GM23248 (cell line): ENCODE data around the gene IFFO2. TPM values are rescaled to one million over a fixed set of nuclear protein-coding genes. Genes with fewer than 3 reads are reported as not detected.

ENCODE experiments used
- DNase-seq: peaks from one replicate; pipeline ENCODE4 v3.0.0-alpha.2; 2015
- H2AFZ ChIP-seq: fragments of 200-600 bp; sonication (generic); 2 replicates; pipeline ENCODE4 v1.6.1; 2016; ENCODE audit warnings: antibody characterized with exemption
- H3F3A ChIP-seq: fragments of 200-600 bp; sonication (generic); 2 replicates; pipeline ENCODE4 v1.6.1; 2016; ENCODE audit warnings: mild to moderate bottlenecking, antibody characterized with exemption, mixed run types; ENCODE audit not compliant: insufficient read depth
- H3K27ac ChIP-seq: fragments of 200-600 bp; sonication (generic); 2 replicates; pipeline ENCODE4 v1.5.1; 2016; ENCODE audit warnings: mild to moderate bottlenecking
- H3K27me3 ChIP-seq: fragments of 200-600 bp; sonication (generic); replicated peaks from 2 replicates; pipeline ENCODE4 v1.6.1; 2016; ENCODE audit warnings: mild to moderate bottlenecking; ENCODE audit not compliant: insufficient read depth
- H3K36me3 ChIP-seq: fragments of 200-600 bp; sonication (generic); 2 replicates; pipeline ENCODE4 v1.6.1; 2016; ENCODE audit warnings: low read depth, mild to moderate bottlenecking
- H3K4me1 ChIP-seq: fragments of 200-600 bp; sonication (generic); 2 replicates; pipeline ENCODE4 v1.6.1; 2016; ENCODE audit warnings: mild to moderate bottlenecking; ENCODE audit not compliant: insufficient read depth
- H3K4me2 ChIP-seq: fragments of 200-600 bp; sonication (generic); one replicate; pipeline ENCODE4 v1.6.1; 2016; ENCODE audit warnings: mild to moderate bottlenecking; ENCODE audit not compliant: unreplicated experiment
- H3K4me3 ChIP-seq: fragments of 200-600 bp; sonication (generic); 2 replicates; pipeline ENCODE4 v1.5.1; 2016; ENCODE audit warnings: mild to moderate bottlenecking
- H3K79me2 ChIP-seq: fragments of 200-600 bp; sonication (generic); 2 replicates; pipeline ENCODE4 v1.6.1; 2016; ENCODE audit warnings: mild to moderate bottlenecking; ENCODE audit not compliant: insufficient read depth
- H3K9ac ChIP-seq: fragments of 200-600 bp; sonication (generic); 2 replicates; pipeline ENCODE4 v1.6.1; 2016; ENCODE audit warnings: mild to moderate bottlenecking
- H3K9me2 ChIP-seq: fragments of 200-600 bp; sonication (generic); 2 replicates; pipeline ENCODE4 v1.6.1; 2016; ENCODE audit warnings: mixed run types, mild to moderate bottlenecking, moderate library complexity; ENCODE audit not compliant: insufficient read depth
- H3K9me3 ChIP-seq: fragments of 200-600 bp; sonication (generic); one replicate; pipeline ENCODE4 v1.6.1; 2017; ENCODE audit warnings: low read depth
- H4K20me1 ChIP-seq: fragments of 200-600 bp; sonication (generic); 2 replicates; pipeline ENCODE4 v1.6.0; 2016; ENCODE audit not compliant: insufficient read depth
- EZH2 ChIP-seq: fragments of 200-600 bp; sonication (generic); IDR thresholded peaks from 2 replicates; pipeline ENCODE4 v1.6.1; 2018; ENCODE audit warnings: antibody characterized with exemption, mild to moderate bottlenecking; ENCODE audit not compliant: insufficient read depth, poor library complexity, severe bottlenecking
- EZH2phosphoT487 ChIP-seq: fragments of 200-600 bp; sonication (generic); IDR thresholded peaks from 2 replicates; pipeline ENCODE4 v1.6.1; 2018; ENCODE audit warnings: antibody characterized with exemption, moderate library complexity, mild to moderate bottlenecking, low read depth; ENCODE audit not compliant: insufficient read depth
- WGBS, 2 experiments: methylation state at CpG; one replicate each; pipeline ENCODE4 v1.1.6; 2015 to 2017; ENCODE audit warnings: low lambda C conversion rate in 2 of 2, low coverage in 1 of 2; ENCODE audit errors: missing lambda C conversion rate in 2 of 2; 5-methylcytosine and 5-hydroxymethylcytosine counted together
- in situ Hi-C: fragments of 300-500 bp; cut with MboI; formaldehyde crosslinking; loops from 2 replicates; pipeline ENCODE4 v1.15.0; 2020
- polyA plus RNA-seq: library from polyadenylated mRNA; unstranded; fragments of >200 nt; fragmentation: Nextera tagmentation; extraction: Ambion mirVana; gene quantifications from 2 replicates; pipeline ENCODE4 v1.2.1, GENCODE V29; 2016
- total RNA-seq: library from RNA; depleted of rRNA; stranded (reverse); fragments of >200 nt; shearing (Covaris generic); gene quantifications from 2 replicates; pipeline ENCODE4 v1.2.3, GENCODE V29; 2014

The IFFO2 gene
- total and polyA plus RNA-seq, 2 experiments from 2014 or later, result 0.60 to 12.8 TPM

- no peaks in the 10 kb centered on the region for H4K20me1 ChIP-seq
- H3K79me2 ChIP-seq, result no peaks in the 10 kb centered on the region
- in situ Hi-C loops, result no loop called here
- no peaks in the 10 kb centered on the region for H3K9me2 ChIP-seq
- peaks cover 9% of the 10 kb centered on the region for H3F3A ChIP-seq
- no peak for DNase-seq
- H2AFZ ChIP-seq, result no peak overlapping the region
- H3K36me3 ChIP-seq, result no peaks in the 10 kb centered on the region
- no peak overlapping the region for H3K4me3 ChIP-seq
- TF ChIP-seq EZH2 (no peak), EZH2phosphoT487 (no peak)
- H3K4me2 ChIP-seq, result no peak overlapping the region
- H3K4me1 ChIP-seq, result peaks cover 8% of the 10 kb centered on the region
- H3K9ac ChIP-seq, result no peak overlapping the region
- H3K9me3 ChIP-seq, result no peaks in the 10 kb centered on the region
- no peaks in the 10 kb centered on the region for H3K27me3 ChIP-seq
- 91 to 92% methylated on average over 7 of the region's 7 CpGs for WGBS, 2 experiments
- no peak overlapping the region for H3K27ac ChIP-seq
Observed at GRCh38 chr1:18970358-18970757, 13.9 kb upstream of the IFFO2 start.

- Histone ChIP-seq H3K27ac (no peak overlapping the region), H3K4me3 (no peak overlapping the region), H3K9me2 (no peaks in the 10 kb centered on the region), H3K27me3 (no peaks in the 10 kb centered on the region), H4K20me1 (no peaks in the 10 kb centered on the region), H3K36me3 (no peaks in the 10 kb centered on the region), H2AFZ (no peak overlapping the region), H3K4me2 (no peak overlapping the region), H3K4me1 (peaks cover 17% of the 10 kb centered on the region), H3K79me2 (no peaks in the 10 kb centered on the region), H3F3A (peaks cover 9% of the 10 kb centered on the region), H3K9me3 (no peaks in the 10 kb centered on the region), H3K9ac (no peak overlapping the region)
- in situ Hi-C loops, result no loop called here
- WGBS, 2 experiments, result 97 to 98% methylated on average over 2 of the region's 2 CpGs
- TF ChIP-seq EZH2 (no peak), EZH2phosphoT487 (no peak)
- no peak for DNase-seq
Observed at GRCh38 chr1:18967066-18967690, 10.7 kb upstream of the IFFO2 start.

GRCh38 chr1:18965206-18966173, 9.0 kb upstream of the IFFO2 start:
- H2AFZ ChIP-seq, result no peak overlapping the region
- H3K27ac ChIP-seq, result peak overlapping the region; percentile 44
- no peaks in the 10 kb centered on the region for H3K27me3 ChIP-seq
- H3K79me2 ChIP-seq, result no peaks in the 10 kb centered on the region
- H3K9me2 ChIP-seq, result no peaks in the 10 kb centered on the region
- H3K36me3 ChIP-seq, result no peaks in the 10 kb centered on the region
- peak overlapping the region; percentile 28; the same call in 1 of the 2 replicates for H3K9ac ChIP-seq
- no peak overlapping the region for H3K4me3 ChIP-seq
- TF ChIP-seq EZH2phosphoT487 (no peak), EZH2 (no peak)
- peaks cover 9% of the 10 kb centered on the region for H3F3A ChIP-seq
- in situ Hi-C loops, result no loop called here
- no peaks in the 10 kb centered on the region for H4K20me1 ChIP-seq
- WGBS, 2 experiments, result 48% methylated on average over 17 of the region's 17 CpGs
- H3K9me3 ChIP-seq, result no peaks in the 10 kb centered on the region
- H3K4me2 ChIP-seq, result peak overlapping the region; percentile 30
- DNase-seq, result peak; percentile 90
- H3K4me1 ChIP-seq, result peaks cover 17% of the 10 kb centered on the region

GRCh38 chr1:18963968-18964367, 7.5 kb upstream of the IFFO2 start:
- in situ Hi-C loops, result no loop called here
- Histone ChIP-seq H3K27me3 (no peaks in the 10 kb centered on the region), H4K20me1 (no peaks in the 10 kb centered on the region)

More at GRCh38 chr1:18963968-18964367, 7.5 kb upstream of the IFFO2 start:
- H3F3A ChIP-seq, result peaks cover 9% of the 10 kb centered on the region
- WGBS, 2 experiments, result 88 to 97% methylated on average over 4 of the region's 4 CpGs
- H3K4me1 ChIP-seq, result peaks cover 17% of the 10 kb centered on the region
- no peaks in the 10 kb centered on the region for H3K9me2 ChIP-seq
- H3K4me2 ChIP-seq, result no peak overlapping the region
- no peak overlapping the region for H2AFZ ChIP-seq
- H3K9ac ChIP-seq, result no peak overlapping the region
- no peak overlapping the region for H3K27ac ChIP-seq
- no peak for DNase-seq
- H3K9me3 ChIP-seq, result no peaks in the 10 kb centered on the region
- no peak overlapping the region for H3K4me3 ChIP-seq
- no peaks in the 10 kb centered on the region for H3K79me2 ChIP-seq
- no peaks in the 10 kb centered on the region for H3K36me3 ChIP-seq
- TF ChIP-seq EZH2 (no peak), EZH2phosphoT487 (no peak)
